SU-DHL-6 (cell line): ENCODE results near the gene OSBPL2.

Experiments used
- H2AFZ ChIP-seq: fragments of 200-600 bp; sonication (generic); 2 replicates; pipeline ENCODE4 v1.6.1; 2014; ENCODE audit warnings: low read depth, mild to moderate bottlenecking, moderate library complexity, mixed read lengths, antibody characterized with exemption, low read length; ENCODE audit not compliant: severe bottlenecking
- H3F3A ChIP-seq: fragments of 200-600 bp; shearing (Covaris generic); 2 replicates; pipeline ENCODE4 v1.6.0; 2016; ENCODE audit warnings: antibody characterized with exemption, mild to moderate bottlenecking; ENCODE audit not compliant: insufficient read depth
- H3K27ac ChIP-seq: fragments of 200-600 bp; sonication (generic); 2 replicates; pipeline ENCODE4 v1.5.1; 2016; ENCODE audit warnings: low read depth, mild to moderate bottlenecking, low read length, moderate library complexity, mixed read lengths
- H3K27me3 ChIP-seq: fragments of 200-600 bp; sonication (generic), shearing (Covaris generic); 2 replicates; pipeline ENCODE4 v1.6.0; 2014; ENCODE audit warnings: mild to moderate bottlenecking, low read length
- H3K36me3 ChIP-seq: fragments of 200-600 bp; sonication (generic); 2 replicates; pipeline ENCODE4 v1.6.1; 2014; ENCODE audit warnings: mild to moderate bottlenecking, low read length, mixed read lengths
- H3K4me2 ChIP-seq: fragments of 300-600, 200-600 bp; shearing (Covaris generic), sonication (generic); 2 replicates; pipeline ENCODE4 v1.6.0; 2014; ENCODE audit warnings: low read length, low read depth, mild to moderate bottlenecking; ENCODE audit not compliant: poor library complexity, severe bottlenecking
- H3K4me3 ChIP-seq: fragments of 200-600 bp; sonication (generic); 2 replicates; pipeline ENCODE4 v1.5.1; 2014; ENCODE audit warnings: antibody characterized with exemption, low read length, mild to moderate bottlenecking, mixed read lengths; ENCODE audit not compliant: insufficient read depth, poor library complexity, severe bottlenecking
- H3K79me2 ChIP-seq: fragments of 200-600 bp; sonication (generic); 2 replicates; pipeline ENCODE4 v1.6.1; 2014; ENCODE audit warnings: mild to moderate bottlenecking, low read length, moderate library complexity; ENCODE audit not compliant: insufficient read depth
- H3K9ac ChIP-seq: fragments of 200-600 bp; sonication (generic); 2 replicates; pipeline ENCODE4 v1.7.0; 2014; ENCODE audit warnings: mild to moderate bottlenecking, low read length
- H3K9me2 ChIP-seq: fragments of 200-600 bp; sonication (generic); replicated peaks from 2 replicates; pipeline ENCODE4 v1.6.1; 2014; ENCODE audit warnings: low read length; ENCODE audit not compliant: insufficient read depth
- H3K9me3 ChIP-seq: fragments of 200-600 bp; sonication (generic); 2 replicates; pipeline ENCODE4 v1.6.1; 2014; ENCODE audit warnings: low read length, mixed read lengths; ENCODE audit not compliant: insufficient read depth
- H4K20me1 ChIP-seq: fragments of 200-600 bp; sonication (generic); 2 replicates; pipeline ENCODE4 v1.6.1; 2014; ENCODE audit warnings: low read depth, mild to moderate bottlenecking, antibody characterized with exemption, low read length, moderate library complexity, mixed read lengths
- CTCF ChIP-seq: fragments of 200-600 bp; sonication (generic); IDR thresholded peaks from one replicate; pipeline ENCODE4 v1.5.1; 2017; ENCODE audit warnings: antibody characterized with exemption, mild to moderate bottlenecking, low read length, moderate library complexity; ENCODE audit not compliant: insufficient read depth, poor library complexity, severe bottlenecking
- EZH2phosphoT487 ChIP-seq: fragments of 200-600 bp; sonication (generic), shearing (Covaris generic); conservative IDR thresholded peaks from 2 replicates; pipeline ENCODE4 v1.6.1; 2018; ENCODE audit warnings: mild to moderate bottlenecking, antibody characterized with exemption, low read length, moderate library complexity, mixed read lengths

Gene OSBPL2

GRCh38 chr20:62301111-62301668 is 62.9 kb downstream of the OSBPL2 start:
- peaks cover 5% of the 10 kb centered on the region; the same call in 1 of the 2 replicates for H4K20me1 ChIP-seq
- H3K27ac ChIP-seq = no peak overlapping the region
- no peak overlapping the region for H2AFZ ChIP-seq
- H3K9me2 ChIP-seq = no peaks in the 10 kb centered on the region
- no peaks in the 10 kb centered on the region for H3K27me3 ChIP-seq
- no peaks in the 10 kb centered on the region for H3K9me3 ChIP-seq
- no peak overlapping the region for H3K4me3 ChIP-seq
- H3K79me2 ChIP-seq = peaks cover 32% of the 10 kb centered on the region
- H3F3A ChIP-seq = 0 out of 2 replicates have a peak, but pooled peaks cover 3% of the 10 kb centered on the region
- H3K9ac ChIP-seq = no peak overlapping the region
- peak overlapping the region; percentile 80 for H3K4me2 ChIP-seq
- TF ChIP-seq CTCF = no peak
- no peak for TF ChIP-seq EZH2phosphoT487
- no peaks in the 10 kb centered on the region for H3K36me3 ChIP-seq

- Histone ChIP-seq H3K36me3 (no peaks in the 10 kb centered on the region), H3K9me3 (no peaks in the 10 kb centered on the region), H3K9ac (peak overlapping the region; percentile 68), H2AFZ (peak overlapping the region; percentile 92), H3F3A (0 out of 2 replicates have a peak, but pooled peaks cover 3% of the 10 kb centered on the region), H3K4me3 (peak overlapping the region; percentile 85), H3K9me2 (no peaks in the 10 kb centered on the region), H3K4me2 (peak overlapping the region; percentile 80), H3K27ac (peak overlapping the region; percentile 79), H4K20me1 (peaks cover 5% of the 10 kb centered on the region; the same call in 1 of the 2 replicates), H3K27me3 (no peaks in the 10 kb centered on the region), H3K79me2 (peaks cover 34% of the 10 kb centered on the region)
- peak; percentile 78 for TF ChIP-seq CTCF
- TF ChIP-seq EZH2phosphoT487 = no peak
Observed at GRCh38 chr20:62301773-62302340, 63.5 kb downstream of the OSBPL2 start.

- H4K20me1 ChIP-seq = peaks cover 5% of the 10 kb centered on the region; the same call in 1 of the 2 replicates
- H3K36me3 ChIP-seq = no peaks in the 10 kb centered on the region
- peak within 1 kb of the TSS; percentile 79 for H3K27ac ChIP-seq
- peaks cover 34% of the 10 kb centered on the region for H3K79me2 ChIP-seq
- H3F3A ChIP-seq = 0 out of 2 replicates have a peak, but pooled peaks cover 3% of the 10 kb centered on the region
- peak within 1 kb of the TSS; percentile 83 for H3K4me2 ChIP-seq
- no peaks in the 10 kb centered on the region for H3K9me3 ChIP-seq
- peak within 1 kb of the TSS; percentile 85 for H3K4me3 ChIP-seq
- H2AFZ ChIP-seq = peak within 1 kb of the TSS; percentile 92
- peak within 1 kb of the TSS; percentile 68 for H3K9ac ChIP-seq
- H3K9me2 ChIP-seq = no peaks in the 10 kb centered on the region
- no peak for TF ChIP-seq EZH2phosphoT487
- peak; percentile 90 for TF ChIP-seq CTCF
- H3K27me3 ChIP-seq = no peaks in the 10 kb centered on the region
Observed at GRCh38 chr20:62302341-62303061, 64.2 kb downstream of the OSBPL2 start, which contains the start of gene ADRM1. ADRM1 (plus strand) TSS chr20:62302997; CDS start chr20:62303569, 572 bp downstream.
